GM12878 (cell line): ENCODE data around the gene DIDO1. TPM values are rescaled to one million over a fixed set of nuclear protein-coding genes. Genes with fewer than 3 reads are reported as not detected.

Source experiments
- ATAC-seq: fragments of 200-7000 bp; cut with Tn5 transposase; 3 replicates; pipeline ENCODE4 v1.9.1; 2020; ENCODE audit warnings: mild to moderate bottlenecking, moderate library complexity
- BruUV-seq: library from RNA; stranded (reverse); fragments of 400-500 nt; replicated peaks from 2 replicates; lab custom pipeline; 2021; lab: Mats Ljungman, UMichigan
- CTCF ChIA-PET: fragments of 300-600 bp; sonication (Branson Sonifier 250); formaldehyde crosslinking; extraction: SDS; loops from one replicate; lab custom pipeline; 2021; ENCODE audit warnings: inconsistent platforms; lab: Yijun Ruan, JAX
- POLR2A ChIA-PET: fragments of 350-600 bp; formaldehyde crosslinking; extraction: SDS; loops from one replicate; lab custom pipeline; 2021; ENCODE audit warnings: inconsistent platforms; lab: Charles Lee
- RAD21 ChIA-PET: fragments of 300-600 bp; sonication (Branson Sonifier 250); formaldehyde crosslinking; loops from one replicate; lab custom pipeline; 2023; ENCODE audit warnings: antibody characterized with exemption; ENCODE audit not compliant: unreplicated experiment; lab: Charles Lee
- SMC1A ChIA-PET: fragments of 300-600 bp; sonication (Branson Sonifier 250); formaldehyde crosslinking; loops from one replicate; lab custom pipeline; 2023; ENCODE audit not compliant: unreplicated experiment, uncharacterized antibody; lab: Charles Lee
- DNase-seq: peaks from one replicate; pipeline ENCODE4 v3.0.0-alpha.2; 2011; ENCODE audit warnings: low read depth, low spot score
- FAIRE-seq: peaks from 3 replicates; lab custom pipeline; 2011; peaks lifted over from hg19 to GRCh38; lab: Jason Lieb, UNC
- H2AFZ ChIP-seq: 2 replicates; pipeline ENCODE4 v1.6.0; 2011; ENCODE audit warnings: low read depth, low read length, control low read depth; ENCODE audit not compliant: control insufficient read depth
- H3K27ac ChIP-seq: 2 replicates; pipeline ENCODE4 v1.5.1; 2011; ENCODE audit warnings: control low read depth; ENCODE audit not compliant: control insufficient read depth, insufficient read depth
- H3K27me3 ChIP-seq, 2 experiments: replicated peaks in 1 of 2; 2 replicates each; pipeline versions ENCODE4 v1.6.0 to v1.6.1; 2011; ENCODE audit warnings: low read length in 1 of 2; ENCODE audit not compliant: control insufficient read depth in 2 of 2, insufficient read depth in 2 of 2
- H3K36me3 ChIP-seq, 2 experiments: 2 replicates each; pipeline ENCODE4 v1.5.1; 2011; ENCODE audit warnings: low read length in 1 of 2; ENCODE audit not compliant: control insufficient read depth in 2 of 2, insufficient read depth in 2 of 2
- H3K4me1 ChIP-seq: 2 replicates; pipeline ENCODE4 v1.6.1; 2011; ENCODE audit warnings: mild to moderate bottlenecking, low read length, moderate library complexity, mixed read lengths; ENCODE audit not compliant: control insufficient read depth, insufficient read depth
- H3K4me2 ChIP-seq: 2 replicates; pipeline ENCODE4 v1.6.0; 2011; ENCODE audit warnings: control low read depth; ENCODE audit not compliant: control insufficient read depth, insufficient read depth
- H3K4me3 ChIP-seq: fragments of 200-600 bp; sonication (generic); 2 replicates; pipeline ENCODE4 v1.5.1; 2016
- H3K79me2 ChIP-seq: 2 replicates; pipeline ENCODE4 v1.6.0; 2011; ENCODE audit warnings: low read length; ENCODE audit not compliant: control insufficient read depth, insufficient read depth
- H3K9ac ChIP-seq: 2 replicates; pipeline ENCODE4 v1.8.0; 2011; ENCODE audit warnings: low read length, control low read depth, mixed read lengths; ENCODE audit not compliant: control insufficient read depth, insufficient read depth
- H3K9me3 ChIP-seq: replicated peaks from 3 replicates; pipeline ENCODE4 v1.5.1; 2011; ENCODE audit warnings: mild to moderate bottlenecking, low read length; ENCODE audit not compliant: control insufficient read depth, insufficient read depth
- H4K20me1 ChIP-seq: 2 replicates; pipeline ENCODE4 v1.6.0; 2011; ENCODE audit not compliant: control insufficient read depth, insufficient read depth
- ASH2L ChIP-seq: fragments of 300-600, 200-600 bp; sonication (generic); IDR thresholded peaks from 2 replicates; pipeline ENCODE4 v1.6.1; 2017; ENCODE audit warnings: low read depth, mild to moderate bottlenecking, borderline replicate concordance
- CHD4 ChIP-seq: fragments of 200-600 bp; sonication (generic); IDR thresholded peaks from 2 replicates; pipeline ENCODE4 v1.6.1; 2016; ENCODE audit warnings: mild to moderate bottlenecking
- CREM ChIP-seq: IDR thresholded peaks from 2 replicates; pipeline ENCODE4 v1.6.1; 2014; ENCODE audit warnings: antibody characterized with exemption, low read depth
- E2F4 ChIP-seq: IDR thresholded peaks from 2 replicates; pipeline ENCODE4 v1.6.1; 2012; ENCODE audit warnings: low read depth, low read length, improper control_type of control experiment
- ELK1 ChIP-seq: IDR thresholded peaks from 2 replicates; pipeline ENCODE4 v1.6.1; 2012; ENCODE audit warnings: low read depth, low read length, improper control_type of control experiment
- MXI1 ChIP-seq: fragments of 150-350 bp; IDR thresholded peaks from 2 replicates; pipeline ENCODE4 v1.6.1; 2011; ENCODE audit warnings: low read depth, mild to moderate bottlenecking, inconsistent platforms, low read length, improper control_type of control experiment
- RCOR1 ChIP-seq: conservative IDR thresholded peaks from 2 replicates; pipeline ENCODE4 v1.6.1; 2012; ENCODE audit warnings: low read depth, low read length, improper control_type of control experiment
- RELB ChIP-seq: fragments of 450-650 bp; IDR thresholded peaks from 2 replicates; pipeline ENCODE4 v1.6.1; 2017; ENCODE audit warnings: low read depth, mild to moderate bottlenecking, moderate library complexity
- SMC3 ChIP-seq: IDR thresholded peaks from 2 replicates; pipeline ENCODE4 v1.6.1; 2011; ENCODE audit warnings: low read length, improper control_type of control experiment, borderline replicate concordance
- TBL1XR1 ChIP-seq: IDR thresholded peaks from 2 replicates; pipeline ENCODE4 v1.6.1; 2012; ENCODE audit warnings: low read depth, low read length, improper control_type of control experiment
- YBX1 ChIP-seq: fragments of 450-650 bp; IDR thresholded peaks from 2 replicates; pipeline ENCODE4 v1.6.1; 2016; ENCODE audit warnings: antibody characterized with exemption
- ZNF592 ChIP-seq: fragments of 450-650 bp; IDR thresholded peaks from 2 replicates; pipeline ENCODE4 v1.6.1; 2017; ENCODE audit warnings: mild to moderate bottlenecking, moderate library complexity
- in situ Hi-C: fragments of 300-500 bp; cut with MboI; formaldehyde crosslinking; loops from 9 replicates; pipeline ENCODE4 v1.14.3; 2018; ENCODE audit warnings: mixed read lengths
- intact Hi-C: fragments of 100-400 bp; cut with micrococcal nuclease; formaldehyde crosslinking; loops from one replicate; pipeline ENCODE4 v1.14.2; 2022; ENCODE audit not compliant: unreplicated experiment
- polyA plus RNA-seq, 11 experiments: library from polyadenylated mRNA; depleted of rRNA in 4 of 11; unstranded in 6 of 11; stranded (reverse) in 5 of 11; fragments of >200 nt; fragmentation: Nextera tagmentation in 4 of 11; fragmentation: Illumina TruSeq in 1 of 11; extraction: Ambion mirVana in 4 of 11; extraction: Trizol in 1 of 11; gene quantifications; 1 replicate in 1 of 11; 2 replicates in 10 of 11; pipeline versions ENCODE4 v1.2.1 to v1.2.3, GENCODE V29; 2011 to 2016; ENCODE audit warnings: inconsistent platforms in 2 of 11, missing spikeins in 2 of 11, low read depth in 1 of 11
- total RNA-seq, 4 experiments: library from RNA; depleted of rRNA in 3 of 4; stranded (reverse); fragments of >200 nt in 3 of 4; fragmentation: Illumina TruSeq in 1 of 4; extraction: Trizol in 1 of 4; gene quantifications; 2 replicates each; pipeline versions ENCODE4 v1.2.1 to v1.2.3, GENCODE V29; 2013 to 2021

The DIDO1 gene
- total and polyA plus RNA-seq, 10 of the 15 experiments (the other 5 are each of a cell fraction or from before 2014, with no cell fraction given), result 5.5 to 56.4 (median 38.4) TPM

GRCh38 chr20:62849431-62849830 lies 76.9 kb downstream of the DIDO1 start:
- H3K4me3 ChIP-seq, result no peak overlapping the region
- RAD21 ChIA-PET, result no interaction called here
- no peak for ATAC-seq
- H4K20me1 ChIP-seq, result no peaks in the 10 kb centered on the region; the same call in 1 of the 2 replicates
- H3K4me2 ChIP-seq, result no peak overlapping the region
- no peak overlapping the region for H3K27ac ChIP-seq
- intact Hi-C loops (no loop called here), in situ Hi-C loops (no loop called here)
- H3K36me3 ChIP-seq, result peaks cover 0 to 3% of the 10 kb centered on the region in 2 experiments; a peak in 1 of 4 replicates
- H3K27me3 ChIP-seq, result no peaks in the 10 kb centered on the region
- no peak overlapping the region for H3K9ac ChIP-seq
- H3K79me2 ChIP-seq, result no peaks in the 10 kb centered on the region
- DNase-seq, result no peak
- POLR2A ChIA-PET, result no interaction called here
- no peak for FAIRE-seq
- SMC1A ChIA-PET, result interaction anchor here (1.2 to 1.5 kb wide), 3 partner anchors 9 to 27 kb away, joined by 3 to 5 read pairs (median 4); no protein-coding TSS in a partner anchor
- CTCF ChIA-PET, result interaction anchor here (0.6 to 1.9 kb wide), 2 partner anchors 42 to 200 kb away, joined by 3 to 4 read pairs; no protein-coding TSS in a partner anchor
- no peaks in the 10 kb centered on the region for H3K4me1 ChIP-seq
- no peak overlapping the region for H2AFZ ChIP-seq
- BruUV-seq, result no TSS peak
- H3K9me3 ChIP-seq, result no peaks in the 10 kb centered on the region
- TF ChIP-seq ZNF592 (no peak), TBL1XR1 (no peak), ASH2L (no peak), ELK1 (no peak), MXI1 (no peak), E2F4 (no peak), RELB (no peak), CREM (no peak), RCOR1 (no peak), CHD4 (no peak), YBX1 (no peak), SMC3 (no peak)
